Measurements from ENCODE around the gene CACNA2D3. TPM values are rescaled to one million over a fixed set of nuclear protein-coding genes. Genes with fewer than 3 reads are reported as not detected.

The CACNA2D3 gene
- total RNA-seq, 1 donor from 2014 or later: 7.3 TPM

DNA sequence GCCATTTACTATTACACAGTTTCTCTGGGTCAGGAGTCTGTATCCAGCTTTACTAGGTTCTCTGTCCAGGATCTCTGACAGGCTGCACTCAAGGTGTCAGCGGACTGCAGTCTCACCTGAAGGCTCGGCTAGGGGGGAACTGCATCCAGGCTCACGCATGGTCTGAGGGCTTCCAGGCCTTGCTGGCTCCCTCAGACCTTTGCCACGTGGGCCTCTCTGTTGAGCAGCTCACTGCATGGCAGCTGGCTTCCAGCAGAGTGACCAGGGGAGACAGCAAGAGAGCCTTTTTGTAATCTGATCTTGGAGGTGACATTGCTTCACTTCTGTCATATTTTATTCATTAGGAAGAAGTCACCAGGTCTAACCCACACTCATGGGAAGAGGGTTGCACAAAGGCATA lies 152.3 kb downstream of the CACNA2D3 start:
- H3K36me3 ChIP-seq: no peaks in the 10 kb centered on the region
- H3K27me3 ChIP-seq: no peaks in the 10 kb centered on the region
- TF ChIP-seq, protein P1, sequence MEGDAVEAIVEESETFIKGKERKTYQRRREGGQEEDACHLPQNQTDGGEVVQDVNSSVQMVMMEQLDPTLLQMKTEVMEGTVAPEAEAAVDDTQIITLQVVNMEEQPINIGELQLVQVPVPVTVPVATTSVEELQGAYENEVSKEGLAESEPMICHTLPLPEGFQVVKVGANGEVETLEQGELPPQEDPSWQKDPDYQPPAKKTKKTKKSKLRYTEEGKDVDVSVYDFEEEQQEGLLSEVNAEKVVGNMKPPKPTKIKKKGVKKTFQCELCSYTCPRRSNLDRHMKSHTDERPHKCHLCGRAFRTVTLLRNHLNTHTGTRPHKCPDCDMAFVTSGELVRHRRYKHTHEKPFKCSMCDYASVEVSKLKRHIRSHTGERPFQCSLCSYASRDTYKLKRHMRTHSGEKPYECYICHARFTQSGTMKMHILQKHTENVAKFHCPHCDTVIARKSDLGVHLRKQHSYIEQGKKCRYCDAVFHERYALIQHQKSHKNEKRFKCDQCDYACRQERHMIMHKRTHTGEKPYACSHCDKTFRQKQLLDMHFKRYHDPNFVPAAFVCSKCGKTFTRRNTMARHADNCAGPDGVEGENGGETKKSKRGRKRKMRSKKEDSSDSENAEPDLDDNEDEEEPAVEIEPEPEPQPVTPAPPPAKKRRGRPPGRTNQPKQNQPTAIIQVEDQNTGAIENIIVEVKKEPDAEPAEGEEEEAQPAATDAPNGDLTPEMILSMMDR (IDR thresholded peaks at IDR 0.05): no peak
- DNase-seq: no peak
- no peak overlapping the region for H3K27ac ChIP-seq
- H3K9me3 ChIP-seq: no peaks in the 10 kb centered on the region
- ATAC-seq: no peak
- no peak overlapping the region for H3K4me3 ChIP-seq
- no peaks in the 10 kb centered on the region for H3K4me1 ChIP-seq
- intact Hi-C loops (cut with DNase I): no loop called here

DNA sequence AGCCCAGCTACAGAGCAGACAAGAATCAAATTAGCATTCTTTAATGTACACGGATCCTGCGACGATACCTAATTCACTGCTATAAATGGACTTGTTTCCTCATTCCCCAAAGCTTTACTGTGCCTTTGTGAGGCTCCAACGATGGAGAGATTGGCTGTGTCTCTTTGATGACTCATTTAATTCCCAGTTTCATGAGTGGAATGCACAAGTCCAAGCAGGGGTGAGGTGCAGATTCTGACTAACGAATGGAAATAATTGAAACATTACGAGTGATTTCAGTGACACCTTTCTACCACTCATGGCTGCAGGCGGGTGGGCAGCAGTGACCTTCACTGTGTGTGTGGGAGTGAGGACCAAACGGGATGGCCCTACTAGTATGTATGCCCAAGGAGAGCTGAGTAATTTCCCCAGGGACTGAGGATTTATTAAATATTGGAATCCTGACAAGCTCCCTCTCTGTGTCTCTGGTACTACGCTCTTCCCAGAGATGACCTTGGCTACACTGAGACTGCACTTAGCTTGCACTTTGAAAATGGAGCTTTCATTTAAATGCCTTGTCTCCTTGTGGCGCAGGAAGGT lies 156.7 kb downstream of the CACNA2D3 start:
- TF ChIP-seq, protein P1 (IDR thresholded peaks at IDR 0.05): no peak
- H3K9me3 ChIP-seq: no peaks in the 10 kb centered on the region
- no peaks in the 10 kb centered on the region for H3K27me3 ChIP-seq
- H3K36me3 ChIP-seq: no peaks in the 10 kb centered on the region
- H3K4me1 ChIP-seq: no peaks in the 10 kb centered on the region
- H3K4me3 ChIP-seq: no peak overlapping the region
- DNase-seq (no peak), ATAC-seq (no peak)
- intact Hi-C loops (cut with DNase I): no loop called here
- H3K27ac ChIP-seq: no peak overlapping the region

DNA sequence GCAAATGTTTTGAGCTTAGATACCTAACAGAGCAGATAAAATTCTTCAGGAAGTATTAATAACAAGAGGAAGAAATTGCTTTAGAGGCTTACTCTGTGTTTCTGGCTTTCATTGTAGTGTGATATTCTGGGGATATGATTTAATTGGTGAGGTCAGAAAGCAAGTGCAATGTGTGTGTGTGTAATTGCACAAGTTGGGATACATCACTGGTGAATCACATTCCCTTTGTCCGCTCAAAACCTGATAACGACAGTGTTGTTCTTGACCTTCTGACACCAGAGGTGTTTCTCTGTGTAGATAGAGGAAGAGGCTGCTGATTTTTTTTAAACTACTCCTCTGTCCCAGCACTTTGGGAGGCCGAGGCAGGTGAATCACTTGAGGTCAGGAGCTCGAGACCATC lies 161.1 kb downstream of the CACNA2D3 start:
- TF ChIP-seq, protein P1 (IDR thresholded peaks at IDR 0.05): no peak
- ATAC-seq: no peak
- H3K4me1 ChIP-seq: no peaks in the 10 kb centered on the region
- no peak overlapping the region for H3K27ac ChIP-seq
- no peak for DNase-seq
- H3K27me3 ChIP-seq: no peaks in the 10 kb centered on the region
- intact Hi-C loops (cut with DNase I): no loop called here
- H3K4me3 ChIP-seq: no peak overlapping the region
- no peaks in the 10 kb centered on the region for H3K36me3 ChIP-seq
- H3K9me3 ChIP-seq: no peaks in the 10 kb centered on the region

DNA sequence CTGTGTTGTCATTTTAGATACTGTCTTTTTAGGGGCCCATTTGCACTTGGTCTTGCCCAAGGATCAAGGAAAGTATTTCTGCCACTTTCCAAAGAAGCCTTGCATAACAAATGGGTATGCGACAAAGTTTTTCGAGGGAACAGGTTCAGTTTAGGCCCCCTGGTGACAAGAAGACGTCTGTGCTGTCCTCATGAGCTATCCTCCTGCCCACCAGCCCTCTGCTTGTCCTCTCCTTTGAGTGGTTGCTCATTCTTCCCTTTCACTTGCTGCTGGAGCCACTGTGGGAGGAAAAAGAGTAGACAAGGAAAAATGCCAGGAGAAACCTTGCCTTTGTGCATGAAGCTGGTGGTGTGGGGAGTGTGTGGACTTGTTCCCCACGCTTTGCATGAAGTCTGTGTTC lies 171.9 kb downstream of the CACNA2D3 start:
- intact Hi-C loops (cut with DNase I): no loop called here
- Histone ChIP-seq H3K9me3 (no peaks in the 10 kb centered on the region), H3K36me3 (no peaks in the 10 kb centered on the region), H3K27me3 (no peaks in the 10 kb centered on the region), H3K4me1 (no peaks in the 10 kb centered on the region), H3K4me3 (no peak overlapping the region), H3K27ac (no peak overlapping the region)
- ATAC-seq (no peak), DNase-seq (no peak)
- TF ChIP-seq, protein P1 (IDR thresholded peaks at IDR 0.05): no peak

DNA sequence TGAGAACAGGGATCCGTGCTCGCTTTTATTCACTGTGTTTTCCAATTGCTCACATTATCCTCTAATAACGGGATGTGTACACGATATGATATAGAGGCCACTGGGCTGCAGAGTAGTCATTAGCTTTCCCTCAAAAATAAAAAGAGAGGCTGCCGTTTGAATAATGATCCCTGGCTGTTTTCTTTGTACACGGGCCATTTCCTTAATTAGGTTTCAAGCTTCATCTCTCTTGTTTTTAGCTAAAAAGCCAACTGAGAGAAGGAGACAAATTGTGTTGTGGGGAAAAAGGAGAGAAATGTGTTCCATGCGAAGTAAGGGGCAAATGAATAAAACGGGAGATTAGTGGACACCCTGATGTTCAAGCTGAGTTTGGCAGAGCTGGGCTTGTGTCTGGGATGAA lies 174.2 kb downstream of the CACNA2D3 start:
- Histone ChIP-seq H3K27ac (no peak overlapping the region), H3K4me1 (no peaks in the 10 kb centered on the region), H3K9me3 (no peaks in the 10 kb centered on the region), H3K27me3 (no peaks in the 10 kb centered on the region), H3K4me3 (no peak overlapping the region), H3K36me3 (no peaks in the 10 kb centered on the region)
- no peak for DNase-seq
- TF ChIP-seq, protein P1 (IDR thresholded peaks at IDR 0.05): no peak
- intact Hi-C loops (cut with DNase I): no loop called here
- ATAC-seq: no peak

Data from upper lobe of right lung (tissue), 1 donor.